Measurements from ENCODE around the gene FAM229A.
A peak's percentile ranks its signal among the peaks of the same experiment; 100 is the strongest.

FAM229A gene

DNA sequence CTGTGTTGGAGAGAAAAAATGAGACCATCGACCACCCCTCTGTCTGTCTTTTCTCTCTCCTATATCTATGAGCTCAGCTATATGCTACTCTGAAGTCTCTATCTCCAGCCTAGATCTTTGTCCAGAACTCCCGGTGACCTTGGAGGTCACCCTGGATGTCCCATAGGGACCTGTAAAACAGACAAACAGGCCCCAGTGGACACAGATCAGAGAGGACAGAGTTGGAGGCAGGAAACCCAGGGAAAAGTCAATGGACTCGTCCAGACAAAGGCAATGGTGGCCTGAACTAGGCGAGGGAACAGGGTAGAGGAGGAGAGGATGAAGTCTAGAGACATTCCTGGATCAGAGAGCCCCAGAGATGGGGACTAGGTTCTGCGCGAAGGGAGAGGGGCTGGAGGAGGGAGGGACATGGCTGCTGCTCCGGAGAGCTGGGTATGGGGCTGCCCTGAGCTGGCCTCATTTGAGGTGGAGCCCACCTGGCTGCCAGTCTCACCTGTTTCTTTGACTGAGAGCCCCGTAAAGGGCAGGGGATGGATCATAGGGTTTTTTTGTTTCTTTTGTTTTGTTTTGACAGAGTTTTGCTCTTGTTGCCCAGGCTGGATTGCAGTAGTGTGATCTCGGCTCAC is 15.6 kb downstream of the FAM229A start:
- TF ChIP-seq ZNF274 (IDR thresholded peaks at IDR 0.05; ENCODE audit: low read depth, low read length) = no peak
- H3K4me3 ChIP-seq (ENCODE audit: low read length) = no peak overlapping the region

GRCh38 chr1:32345289-32345827 is 16.9 kb downstream of the FAM229A start:
- no peak overlapping the region for H3K4me3 ChIP-seq (ENCODE audit: low read length)
- TF ChIP-seq ZNF274 (IDR thresholded peaks at IDR 0.05; ENCODE audit: low read depth, low read length) = no peak

DNA sequence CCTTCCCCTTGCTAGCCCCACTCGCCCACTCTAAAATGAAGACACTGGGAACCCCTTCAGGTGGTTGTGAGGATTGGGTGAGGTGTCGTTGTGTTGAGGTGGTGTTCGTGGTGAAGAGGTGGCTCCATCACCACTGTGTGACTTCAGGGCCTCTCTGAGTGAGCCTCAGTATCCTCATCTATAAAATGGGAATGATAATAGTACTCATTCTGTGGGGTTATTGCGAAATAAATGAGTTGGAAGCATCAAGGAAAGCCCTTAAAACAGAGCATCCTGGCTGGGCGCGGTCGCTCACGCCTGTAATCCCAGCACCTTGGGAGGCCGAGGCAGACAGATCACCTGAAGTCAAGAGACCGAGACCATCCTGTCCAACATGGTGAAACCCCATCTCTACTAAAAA is 19.6 kb downstream of the FAM229A start:
- TF ChIP-seq ZNF274 (IDR thresholded peaks at IDR 0.05; ENCODE audit: low read depth, low read length) = no peak
- no peak overlapping the region for H3K4me3 ChIP-seq (ENCODE audit: low read length)

GRCh38 chr1:32341971-32342370 is 20.3 kb downstream of the FAM229A start:
- TF ChIP-seq ZNF274 (IDR thresholded peaks at IDR 0.05; ENCODE audit: low read depth, low read length) = no peak
- no peak overlapping the region for H3K4me3 ChIP-seq (ENCODE audit: low read length)

DNA sequence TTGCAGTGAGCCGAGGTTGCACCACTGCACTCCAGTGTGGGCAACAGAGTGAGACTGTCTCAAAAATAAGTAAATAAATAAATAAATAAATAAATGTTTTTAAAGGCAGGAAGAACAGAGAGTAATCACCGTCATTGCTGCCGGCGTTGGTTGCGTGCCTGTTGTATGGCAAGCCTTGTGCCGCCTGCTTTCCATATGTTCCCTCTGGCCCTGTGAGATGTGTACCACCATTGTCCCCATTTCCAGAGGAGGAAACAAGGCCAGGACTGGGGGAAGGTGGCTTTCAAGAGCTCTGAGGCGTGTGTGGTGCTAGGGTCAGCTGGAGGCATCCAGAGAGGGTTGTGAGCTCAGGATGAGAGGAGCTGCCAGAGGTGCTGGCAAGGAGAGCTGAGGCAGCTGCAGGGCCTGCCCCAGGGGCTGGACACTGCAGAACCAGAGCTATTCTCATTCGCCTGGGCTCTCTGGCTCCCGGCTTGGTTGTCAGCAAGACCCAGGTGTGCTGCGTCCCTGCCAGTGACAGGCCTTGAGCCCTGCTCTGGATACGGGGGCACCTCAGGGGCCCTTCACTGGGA is 21.0 kb downstream of the FAM229A start:
- no peak overlapping the region for H3K4me3 ChIP-seq (ENCODE audit: low read length)
- no peak for TF ChIP-seq ZNF274 (IDR thresholded peaks at IDR 0.05; ENCODE audit: low read depth, low read length)

DNA sequence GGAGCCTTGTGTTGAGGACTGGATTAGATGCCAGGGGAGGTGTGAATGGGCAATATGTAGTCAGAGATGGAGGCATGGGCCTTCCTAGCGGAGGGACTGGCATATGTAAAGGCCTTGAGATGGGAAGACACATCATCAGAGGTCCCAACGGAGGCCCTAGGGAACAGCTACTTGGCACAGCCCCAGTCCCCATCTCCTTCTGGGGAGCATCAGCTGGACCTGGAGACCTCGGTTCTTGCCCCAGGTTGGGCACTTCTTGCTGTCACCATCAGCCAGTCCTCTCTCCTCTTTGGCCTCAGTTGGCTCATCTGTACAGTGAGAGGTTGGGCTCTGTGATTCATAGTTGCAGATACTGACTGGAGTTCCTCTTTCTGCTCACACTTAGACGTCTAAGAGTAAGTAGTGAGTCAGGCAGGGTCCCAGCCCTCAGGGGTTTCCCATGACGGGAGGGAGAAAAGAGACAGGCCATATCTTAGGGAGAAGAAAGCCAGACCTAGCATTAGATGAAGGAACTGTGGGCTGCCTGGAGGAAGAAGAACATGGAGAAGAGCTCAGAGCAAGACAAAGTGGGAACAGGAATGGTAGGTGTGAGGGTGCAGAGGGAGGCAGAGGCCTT is 22.8 kb downstream of the FAM229A start:
- TF ChIP-seq ZNF274 (IDR thresholded peaks at IDR 0.05; ENCODE audit: low read depth, low read length) = no peak
- no peak overlapping the region for H3K4me3 ChIP-seq (ENCODE audit: low read length)

GRCh38 chr1:32338637-32339145 is 23.6 kb downstream of the FAM229A start:
- no peak overlapping the region for H3K4me3 ChIP-seq (ENCODE audit: low read length)
- TF ChIP-seq ZNF274 (IDR thresholded peaks at IDR 0.05; ENCODE audit: low read depth, low read length) = no peak

GRCh38 chr1:32337855-32338636 is 24.2 kb downstream of the FAM229A start:
- H3K4me3 ChIP-seq (ENCODE audit: low read length) = no peak overlapping the region; the same call in 1 of the 2 replicates

DNA sequence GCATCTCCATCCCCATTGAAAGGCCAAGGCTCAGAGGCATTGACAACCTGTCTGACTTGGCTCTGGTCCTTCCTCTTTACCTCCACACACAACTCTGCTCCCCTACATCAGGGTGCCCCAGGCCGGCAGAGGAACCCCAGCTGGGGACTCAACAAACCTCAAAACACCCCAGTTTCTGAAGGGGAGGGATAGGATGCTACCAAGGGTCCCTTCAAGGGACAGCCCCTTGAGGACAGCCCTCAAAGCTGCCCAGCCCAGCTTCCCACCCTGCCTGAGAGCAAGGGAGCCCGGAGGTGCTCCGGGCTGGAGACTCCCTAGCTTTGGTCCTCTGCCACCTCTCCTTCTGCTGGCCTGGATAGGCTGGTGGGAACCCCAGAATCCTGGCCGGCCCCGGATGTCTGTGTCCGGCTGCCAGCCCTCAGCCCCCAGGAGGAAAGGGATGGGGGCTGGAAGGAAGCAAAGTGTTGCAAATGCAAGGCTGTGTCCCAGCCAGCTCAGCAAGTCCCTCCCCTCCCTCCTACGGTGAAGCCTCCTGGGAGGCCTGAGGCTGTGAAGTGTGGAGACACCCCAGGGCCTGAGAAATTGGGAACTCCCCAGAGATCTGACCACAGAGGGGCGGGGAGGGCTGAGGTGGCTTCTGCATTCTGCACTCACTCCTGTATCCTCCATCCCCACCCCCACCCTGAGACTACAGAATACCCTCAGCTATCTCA is 25.2 kb downstream of the FAM229A start:
- H3K4me3 ChIP-seq (ENCODE audit: low read length) = no peak overlapping the region; the same call in 1 of the 2 replicates
- no peak for TF ChIP-seq ZNF274 (IDR thresholded peaks at IDR 0.05; ENCODE audit: low read depth, low read length)

More at GRCh38 chr1:32337855-32338636, 24.2 kb downstream of the FAM229A start:
- TF ChIP-seq ZNF274 (IDR thresholded peaks at IDR 0.05; ENCODE audit: low read depth, low read length) = no peak

DNA sequence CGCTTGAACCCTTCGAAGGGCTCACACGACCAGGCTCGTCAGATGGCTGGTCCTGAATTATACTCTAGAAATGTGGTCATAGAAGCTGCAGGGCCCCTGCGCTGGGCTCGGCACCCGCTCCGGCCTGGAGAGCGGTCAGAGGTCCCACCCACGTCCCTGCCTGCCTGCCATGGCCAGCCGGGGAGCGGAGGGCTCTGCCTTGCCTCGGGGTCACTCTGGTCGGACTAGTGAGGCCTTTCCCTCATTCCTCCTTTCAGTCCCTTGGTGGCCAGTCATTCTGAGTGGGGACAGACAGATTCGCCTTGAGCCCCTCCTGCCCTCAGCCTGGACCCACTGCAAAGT is 25.7 kb downstream of the FAM229A start:
- no peak overlapping the region; the same call in 1 of the 2 replicates for H3K4me3 ChIP-seq (ENCODE audit: low read length)
- no peak for TF ChIP-seq ZNF274 (IDR thresholded peaks at IDR 0.05; ENCODE audit: low read depth, low read length)

- peak within 1 kb of the TSS; percentile 61 for H3K4me3 ChIP-seq (ENCODE audit: low read length)
- TF ChIP-seq ZNF274 (IDR thresholded peaks at IDR 0.05; ENCODE audit: low read depth, low read length) = no peak
Observed at GRCh38 chr1:32335790-32336590, 26.3 kb downstream of the FAM229A start, which contains the start of gene MARCKSL1. Gene MARCKSL1, minus strand, starts transcription at chr1:32336233. Its CDS starts 200 bp downstream, at chr1:32336033.

DNA sequence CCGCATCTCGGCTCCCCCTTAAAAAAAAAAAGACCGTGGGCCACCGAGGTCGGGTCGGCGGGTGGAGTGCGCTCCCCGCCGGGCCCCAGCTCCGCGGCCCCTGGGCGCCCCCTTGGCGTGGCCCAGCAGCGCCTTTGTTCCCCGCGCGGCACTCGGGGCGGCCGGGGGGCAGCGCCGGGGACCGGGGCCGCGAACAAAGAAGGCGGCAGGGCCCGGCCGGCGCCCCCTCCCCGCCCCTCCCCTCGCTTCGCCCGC is 26.8 kb downstream of the FAM229A start:
- H3K4me3 ChIP-seq (ENCODE audit: low read length) = peak overlapping the region; percentile 61
- TF ChIP-seq ZNF274 (IDR thresholded peaks at IDR 0.05; ENCODE audit: low read depth, low read length) = no peak
